Keratinocyte (primary cell): Measurements from ENCODE around the gene RTN4R. TPM values are rescaled to one million over a fixed set of nuclear protein-coding genes. Genes with fewer than 3 reads are reported as not detected.

Experiments used
- DNase-seq: peaks from one replicate; pipeline ENCODE4 v3.0.0-alpha.2; 2011; ENCODE audit warnings: low read depth, missing footprints, low spot score
- FAIRE-seq: peaks from 2 replicates; lab custom pipeline; 2011; peaks lifted over from hg19 to GRCh38; lab: Jason Lieb, UNC
- H2AFZ ChIP-seq: 2 replicates; pipeline ENCODE4 v1.6.0; 2012; ENCODE audit warnings: low read length, control low read depth, inconsistent platforms; ENCODE audit not compliant: control insufficient read depth
- H3K27ac ChIP-seq: 2 replicates; pipeline ENCODE4 v1.5.1; 2011; ENCODE audit warnings: low read length; ENCODE audit not compliant: control insufficient read depth, insufficient read depth
- H3K27me3 ChIP-seq: 3 replicates; pipeline ENCODE4 v1.6.0; 2011; ENCODE audit warnings: low read length; ENCODE audit not compliant: control insufficient read depth, insufficient read depth; ENCODE audit errors: extremely low read depth
- H3K36me3 ChIP-seq, 2 experiments: 2 replicates in 1 of 2; 3 replicates in 1 of 2; pipeline ENCODE4 v1.5.1; 2011; ENCODE audit warnings: low read length in 2 of 2, mild to moderate bottlenecking in 1 of 2; ENCODE audit not compliant: control insufficient read depth in 2 of 2, insufficient read depth in 2 of 2; ENCODE audit errors: extremely low read depth in 1 of 2
- H3K4me1 ChIP-seq: 3 replicates; pipeline ENCODE4 v1.5.1; 2011; ENCODE audit warnings: low read length; ENCODE audit not compliant: control insufficient read depth, insufficient read depth; ENCODE audit errors: extremely low read depth
- H3K4me2 ChIP-seq: 3 replicates; pipeline ENCODE4 v1.6.0; 2011; ENCODE audit warnings: low read depth, low read length; ENCODE audit not compliant: control insufficient read depth, insufficient read depth; ENCODE audit errors: extremely low read depth
- H3K4me3 ChIP-seq, 3 experiments: fragments of 200-600 bp in 1 of 3; sonication (generic) in 1 of 3; 2 replicates in 2 of 3; 3 replicates in 1 of 3; pipeline ENCODE4 v1.5.1; 2011 to 2016; ENCODE audit warnings: low read length in 3 of 3, mild to moderate bottlenecking in 3 of 3, control low read depth in 2 of 3, inconsistent platforms in 1 of 3, low read depth in 1 of 3, mixed read lengths in 1 of 3, mixed run types in 1 of 3, moderate library complexity in 1 of 3; ENCODE audit not compliant: control insufficient read depth in 2 of 3, insufficient read depth in 2 of 3; ENCODE audit errors: extremely low read depth in 1 of 3
- H3K79me2 ChIP-seq: 2 replicates; pipeline ENCODE4 v1.6.0; 2012; ENCODE audit warnings: low read length; ENCODE audit not compliant: control insufficient read depth, insufficient read depth
- H3K9ac ChIP-seq: 3 replicates; pipeline ENCODE4 v1.6.0; 2011; ENCODE audit warnings: low read length; ENCODE audit not compliant: control insufficient read depth, insufficient read depth; ENCODE audit errors: extremely low read depth
- H3K9me1 ChIP-seq: 3 replicates; pipeline ENCODE4 v1.6.0; 2011; ENCODE audit warnings: low read length; ENCODE audit not compliant: control insufficient read depth, insufficient read depth; ENCODE audit errors: extremely low read depth
- H3K9me3 ChIP-seq: 2 replicates; pipeline ENCODE4 v1.5.1; 2012; ENCODE audit warnings: low read depth, low read length; ENCODE audit not compliant: control insufficient read depth
- H4K20me1 ChIP-seq: 3 replicates; pipeline ENCODE4 v1.6.0; 2011; ENCODE audit warnings: low read length; ENCODE audit not compliant: control insufficient read depth, insufficient read depth; ENCODE audit errors: extremely low read depth
- CTCF ChIP-seq, 3 experiments: IDR thresholded peaks in 1 of 3; conservative IDR thresholded peaks in 1 of 3; optimal IDR thresholded peaks in 1 of 3; 2 replicates in 2 of 3; 3 replicates in 1 of 3; pipeline versions ENCODE3 to v1.5.1; 2011; ENCODE audit warnings: low read length in 3 of 3, mild to moderate bottlenecking in 3 of 3, moderate library complexity in 2 of 3, control low read depth in 1 of 3, inconsistent platforms in 1 of 3; ENCODE audit not compliant: insufficient read depth in 2 of 3; ENCODE audit errors: extremely low read depth in 1 of 3
- EZH2 ChIP-seq: IDR thresholded peaks from one replicate; pipeline ENCODE4 v1.6.1; 2012; ENCODE audit warnings: inconsistent platforms, mild to moderate bottlenecking, low read length, moderate library complexity
- dilution Hi-C: fragments of 300-500 bp; cut with MboI; formaldehyde crosslinking; loops from one replicate; pipeline ENCODE4 v1.7.0; 2020; ENCODE audit warnings: low sequenced_read_pairs; ENCODE audit not compliant: extremely low pct_ligation_motif_present
- polyA plus RNA-seq, 5 experiments: library from polyadenylated mRNA; depleted of rRNA in 3 of 5; stranded (reverse) in 3 of 5; stranded (forward) in 1 of 5; unstranded in 1 of 5; fragments of >200 nt; gene quantifications; 1 replicate in 1 of 5; 2 replicates in 3 of 5; 3 replicates in 1 of 5; pipeline versions ENCODE4 v1.2.1 to v1.2.3, GENCODE V29; 2011 to 2012; ENCODE audit warnings: missing spikeins in 2 of 5, low read depth in 1 of 5, low replicate concordance in 1 of 5

The RTN4R gene
- polyA plus RNA-seq, 1 donor (not counting 4 experiments of a cell fraction or from before 2014, with no cell fraction given) = 2.5 TPM

- no peak overlapping the region for H3K27ac ChIP-seq
- no peaks in the 10 kb centered on the region for H3K27me3 ChIP-seq
- no peak overlapping the region for H3K4me3 ChIP-seq
- H3K4me1 ChIP-seq = no peaks in the 10 kb centered on the region
- no peak overlapping the region for H3K4me2 ChIP-seq
- no peaks in the 10 kb centered on the region for H3K9me1 ChIP-seq
- no peaks in the 10 kb centered on the region for H3K36me3 ChIP-seq
- H4K20me1 ChIP-seq = no peaks in the 10 kb centered on the region
- FAIRE-seq (no peak), DNase-seq (no peak)
- H3K9me3 ChIP-seq = no peaks in the 10 kb centered on the region
- H2AFZ ChIP-seq = no peak overlapping the region
- H3K9ac ChIP-seq = no peak overlapping the region
- dilution Hi-C loops = no loop called here
- TF ChIP-seq EZH2 (no peak), CTCF (optimal IDR thresholded peaks at IDR 0.05 in 1 of 3, IDR thresholded peaks at IDR 0.05 in 1 of 3, conservative IDR thresholded peaks at IDR 0.05 in 1 of 3; ENCODE audit: extremely low read depth in 1 of 3, insufficient read depth in 2 of 3, low read length in 3 of 3) (no peak)
- no peaks in the 10 kb centered on the region for H3K79me2 ChIP-seq
Measured at GRCh38 chr22:20196094-20196842, 71.8 kb downstream of the RTN4R start.

- Histone ChIP-seq H3K36me3 (no peaks in the 10 kb centered on the region), H3K4me2 (no peak overlapping the region), H3K79me2 (no peaks in the 10 kb centered on the region), H3K27ac (no peak overlapping the region), H3K9me1 (no peaks in the 10 kb centered on the region), H3K27me3 (no peaks in the 10 kb centered on the region), H3K9ac (no peak overlapping the region), H3K4me1 (no peaks in the 10 kb centered on the region), H2AFZ (no peak overlapping the region), H3K9me3 (no peaks in the 10 kb centered on the region), H3K4me3 (no peak overlapping the region), H4K20me1 (no peaks in the 10 kb centered on the region)
- FAIRE-seq (no peak), DNase-seq (no peak)
- TF ChIP-seq EZH2 (no peak), CTCF (optimal IDR thresholded peaks at IDR 0.05 in 1 of 3, IDR thresholded peaks at IDR 0.05 in 1 of 3, conservative IDR thresholded peaks at IDR 0.05 in 1 of 3; ENCODE audit: extremely low read depth in 1 of 3, insufficient read depth in 2 of 3, low read length in 3 of 3) (no peak)
- dilution Hi-C loops = no loop called here
Measured at GRCh38 chr22:20194681-20195593, 73.2 kb downstream of the RTN4R start.
